GM19328 (cell line): ENCODE results near the gene MIB1.
A peak's percentile ranks its signal among the peaks of the same experiment; 100 is the strongest.
"Not testable (repeated sequence)": the region's sequence is repeated elsewhere in the genome, so short reads cannot be mapped to it uniquely, and the experiment has no call there.

Source experiments
- ATAC-seq: cut with Tn5 transposase; IDR thresholded peaks from one replicate; pipeline ENCODE4 v1.9.1; 2021; ENCODE audit warnings: mild to moderate bottlenecking, moderate library complexity; ENCODE audit not compliant: unreplicated experiment

Gene MIB1

GRCh38 chr18:21743166-21743832, 2.7 kb downstream of the MIB1 start:
- ATAC-seq, result no peak

- no peak for ATAC-seq
Measured at GRCh38 chr18:21745231-21745630, 4.6 kb downstream of the MIB1 start.

DNA sequence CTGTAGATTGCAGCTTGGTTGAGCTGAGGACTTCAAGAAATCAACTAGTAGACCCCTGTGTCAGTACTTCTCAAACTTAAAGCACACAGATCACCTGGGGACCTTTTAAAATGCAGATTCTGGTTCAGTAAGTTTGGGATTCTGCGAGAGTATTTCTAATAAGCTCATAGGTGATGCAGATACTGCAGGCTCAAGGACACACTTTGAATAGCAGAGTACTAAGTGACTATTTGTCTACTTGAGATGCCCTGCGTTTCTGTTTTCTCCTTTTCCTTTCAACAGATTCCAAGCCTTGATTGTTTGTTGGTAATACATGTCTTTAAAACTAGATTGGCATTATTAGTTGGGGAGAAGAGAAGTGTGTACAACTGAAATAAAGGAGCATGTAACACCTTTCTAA, 6.7 kb downstream of the MIB1 start:
- no peak for ATAC-seq

- no peak for ATAC-seq
Measured at GRCh38 chr18:21747764-21748693, 7.4 kb downstream of the MIB1 start.

GRCh38 chr18:21757833-21758232, 17.2 kb downstream of the MIB1 start:
- no peak for ATAC-seq

DNA sequence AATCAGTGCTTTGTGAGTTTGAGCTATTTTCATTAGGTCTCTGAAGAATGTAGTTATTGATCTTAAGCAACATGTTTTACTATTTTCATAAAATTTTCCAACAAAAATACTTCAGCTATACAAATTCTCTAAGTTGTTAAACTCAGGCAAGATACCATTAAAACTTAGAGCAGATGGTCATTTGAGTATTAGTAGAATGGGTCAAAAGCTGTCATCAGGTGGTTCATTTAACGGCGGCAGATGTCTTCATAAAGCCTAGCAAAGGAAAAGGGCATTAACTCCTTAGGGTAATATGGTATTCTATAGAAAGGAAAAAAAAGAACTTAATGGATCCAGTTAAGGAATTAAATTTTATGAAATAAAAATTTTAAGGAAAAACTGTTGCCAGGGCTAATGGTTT, 19.2 kb downstream of the MIB1 start:
- no peak for ATAC-seq

DNA sequence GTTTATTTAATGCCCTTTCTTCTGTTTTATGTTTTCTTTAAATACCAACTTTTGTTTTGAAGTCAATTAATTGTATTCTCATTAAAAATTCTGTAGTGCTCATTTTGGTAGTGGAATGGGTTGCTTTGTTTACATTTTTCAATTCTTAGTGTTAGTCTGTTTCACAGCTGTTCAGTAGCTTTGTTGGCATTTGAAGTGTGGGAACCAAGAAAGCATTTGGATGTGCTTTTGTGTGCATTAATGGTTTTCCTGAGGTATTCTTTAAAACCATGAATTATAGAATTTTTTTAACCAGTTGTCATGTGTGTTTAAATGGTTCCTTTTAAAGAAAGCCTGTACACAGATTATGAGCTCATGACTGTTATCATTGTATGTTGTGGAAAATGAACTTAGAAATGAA, 19.7 kb downstream of the MIB1 start:
- no peak for ATAC-seq

DNA sequence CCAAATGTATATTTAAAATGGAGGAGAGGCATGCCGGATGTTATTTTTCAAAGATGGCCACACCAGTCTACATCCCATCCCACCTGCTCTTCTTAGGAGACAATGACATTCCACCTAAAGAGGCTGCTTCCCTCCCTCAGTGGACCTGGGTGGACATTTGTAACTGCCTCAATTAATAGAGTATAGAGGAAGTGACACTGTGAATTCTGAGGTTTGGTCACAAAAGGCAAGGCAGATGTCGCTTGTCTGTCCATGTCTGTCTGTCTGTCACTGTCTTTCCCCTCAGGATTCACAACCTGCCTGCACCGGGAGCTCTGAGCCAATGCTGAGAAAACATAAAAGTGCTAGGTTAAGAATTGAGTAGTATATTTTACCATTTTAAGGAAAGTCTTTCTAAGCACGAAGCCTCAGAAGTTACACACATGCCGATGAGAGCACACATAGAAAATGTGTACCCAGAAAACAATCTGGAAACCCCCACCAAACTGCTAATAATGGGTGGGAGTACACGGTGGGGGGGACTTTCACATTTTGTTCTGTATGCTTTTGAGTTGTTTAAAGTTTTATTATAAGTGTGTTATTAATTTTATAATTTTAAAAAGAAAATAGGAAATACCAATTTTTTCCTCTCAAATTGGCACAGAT, 21.0 kb downstream of the MIB1 start:
- ATAC-seq, result no peak

- no peak for ATAC-seq
Measured at GRCh38 chr18:21762181-21762772, 21.7 kb downstream of the MIB1 start.

- no peak for ATAC-seq
Measured at GRCh38 chr18:21763846-21764646, 23.5 kb downstream of the MIB1 start.

DNA sequence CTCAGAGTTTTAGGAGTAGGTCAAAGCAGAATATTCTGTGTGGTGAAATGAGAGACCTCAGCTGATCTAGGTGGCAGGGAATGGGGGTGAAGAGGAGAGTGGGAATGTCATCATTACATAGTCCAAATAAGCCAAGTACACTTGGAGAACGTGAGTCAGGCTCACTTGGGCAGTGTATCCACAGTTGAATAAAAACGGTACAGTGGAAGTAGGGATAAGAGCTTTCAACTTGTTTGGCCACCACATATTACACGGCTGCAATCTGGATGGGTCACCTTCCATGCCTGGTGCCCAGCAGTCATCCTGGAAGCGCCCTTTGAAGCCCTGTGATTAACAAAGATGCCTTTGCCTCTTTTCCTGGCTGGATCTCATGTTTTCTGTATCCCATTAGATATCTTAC, 28.6 kb downstream of the MIB1 start:
- no peak for ATAC-seq

DNA sequence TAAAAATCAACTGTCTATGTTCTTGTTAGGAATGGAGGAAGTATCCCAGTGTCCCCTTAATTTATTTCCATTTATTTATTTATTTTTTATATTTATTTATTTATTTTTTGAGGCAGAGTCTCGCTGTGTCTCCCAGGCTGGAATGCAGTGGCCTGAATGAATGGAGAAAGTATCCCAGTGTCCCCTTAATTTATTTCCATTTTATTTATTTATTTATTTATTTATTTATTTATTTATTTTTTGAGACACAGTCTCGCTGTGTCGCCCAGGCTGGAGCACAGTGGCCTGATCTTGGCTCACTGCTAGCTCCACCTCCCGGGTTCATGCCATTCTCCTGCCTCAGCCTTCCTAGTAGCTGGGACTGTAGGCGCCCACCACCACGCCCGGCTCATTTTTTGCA, 34.1 kb downstream of the MIB1 start:
- ATAC-seq, result no peak

GRCh38 chr18:21777814-21778213, 37.2 kb downstream of the MIB1 start:
- peak; percentile 44 for ATAC-seq

GRCh38 chr18:21786526-21786925, 45.9 kb downstream of the MIB1 start:
- no peak for ATAC-seq

DNA sequence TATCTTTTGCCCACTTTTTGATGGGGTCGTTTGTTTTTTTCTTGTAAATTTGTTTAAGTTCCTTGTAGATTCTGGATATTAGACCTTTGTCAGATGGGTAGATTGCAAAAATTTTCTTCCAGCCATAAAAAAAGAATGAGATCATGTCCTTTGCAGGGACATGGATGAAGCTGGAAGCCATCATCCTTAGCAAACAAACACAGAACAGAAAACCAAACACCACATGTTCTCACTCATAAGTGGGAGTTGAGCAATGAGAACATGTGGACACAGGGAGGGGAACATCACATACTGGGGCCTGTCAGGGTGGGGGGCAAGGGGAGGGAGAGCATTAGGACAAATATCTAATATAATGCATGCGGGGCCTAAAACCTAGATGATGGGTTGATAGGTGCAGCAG, 55.5 kb downstream of the MIB1 start:
- ATAC-seq, result not testable (repeated sequence)

- ATAC-seq, result no peak
Measured at GRCh38 chr18:21798126-21798525, 57.5 kb downstream of the MIB1 start.

DNA sequence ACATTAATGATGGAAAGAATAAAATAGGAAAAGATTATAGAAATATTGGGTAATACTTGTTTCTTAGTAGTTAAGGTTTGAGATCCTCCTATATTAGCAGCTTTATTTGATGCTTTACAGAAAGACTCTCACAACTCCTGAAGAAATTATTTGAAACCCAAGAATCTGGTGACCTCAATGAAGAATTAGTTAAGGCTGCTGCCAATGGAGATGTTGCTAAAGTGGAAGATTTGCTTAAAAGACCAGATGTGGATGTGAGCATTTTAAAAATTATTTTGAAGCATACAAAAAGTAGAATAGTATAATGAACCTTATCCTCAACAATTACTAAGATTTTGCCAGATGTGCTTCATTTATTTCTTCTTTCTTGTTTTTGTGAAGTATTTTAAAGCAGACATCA, 59.1 kb downstream of the MIB1 start:
- no peak for ATAC-seq

DNA sequence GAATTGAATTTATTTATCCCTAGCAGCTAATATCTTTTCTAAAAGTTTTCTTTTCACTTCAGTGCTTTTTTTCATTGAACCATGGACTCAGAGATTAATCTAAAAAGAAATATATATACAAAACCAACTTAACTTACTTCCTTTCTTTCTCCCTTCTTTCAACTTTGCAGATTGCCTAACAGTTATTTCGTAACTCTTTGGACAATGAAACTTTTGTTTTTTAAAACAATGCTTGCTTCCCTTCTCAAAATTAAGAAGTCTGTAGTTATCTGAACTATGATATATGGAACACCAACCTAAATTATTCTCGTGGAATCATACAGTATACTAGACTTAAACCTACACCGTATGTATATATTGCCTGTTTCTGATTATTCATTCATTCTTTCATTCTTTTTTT, 62.9 kb downstream of the MIB1 start:
- no peak for ATAC-seq

- no peak for ATAC-seq
Measured at GRCh38 chr18:21805771-21806366, 65.3 kb downstream of the MIB1 start.

GRCh38 chr18:21808185-21808584, 67.6 kb downstream of the MIB1 start:
- ATAC-seq, result no peak
